Measurements from ENCODE around the gene SPDYA.

SPDYA gene

GRCh38 chr2:28869494-28870145 lies 59.0 kb downstream of the SPDYA start:
- ChIA-PET POLR2A (interaction anchor here (0.6 to 1.3 kb wide), 4 partner anchors 19 to 49 kb away, joined by 3 to 6 read pairs (median 4); partner anchors contain the start of gene WDR43), CTCF (interaction anchor here (0.7 to 1.8 kb wide), 6 partner anchors 9 to 275 kb away, joined by 3 to 6 read pairs (median 4); no protein-coding TSS in a partner anchor)
- no peak for TF ChIP-seq CTCF (IDR thresholded peaks at IDR 0.05; ENCODE audit: control extremely low read depth, extremely low read depth, low read depth, missing control alignments)
- DNase-seq (ENCODE audit: extremely low spot score) = peak; percentile 28

GRCh38 chr2:28870146-28870891 lies 59.7 kb downstream of the SPDYA start, which contains the start of gene TRMT61B:
TRMT61B (minus strand) TSS chr2:28870309; CDS start chr2:28870277, 32 bp downstream.
- CTCF ChIA-PET = interaction anchor here (0.7 to 1.8 kb wide), 6 partner anchors 9 to 276 kb away, joined by 3 to 6 read pairs (median 4); no protein-coding TSS in a partner anchor
- TF ChIP-seq CTCF (IDR thresholded peaks at IDR 0.05; ENCODE audit: control extremely low read depth, extremely low read depth, low read depth, missing control alignments) = no peak
- DNase-seq (ENCODE audit: extremely low spot score) = peak; percentile 98
- POLR2A ChIA-PET = interaction anchor here (0.7 to 1.3 kb wide), 4 partner anchors 20 to 36 kb away, joined by 3 to 6 read pairs (median 3); partner anchors contain the start of gene WDR43

- ChIA-PET CTCF (interaction anchor here (1.0 kb wide), 1 partner anchor 12 kb away, joined by 3 read pairs; no protein-coding TSS in a partner anchor), POLR2A (no interaction called here)
- TF ChIP-seq CTCF (IDR thresholded peaks at IDR 0.05; ENCODE audit: control extremely low read depth, extremely low read depth, low read depth, missing control alignments) = no peak
- DNase-seq (ENCODE audit: extremely low spot score) = no peak
Observed at GRCh38 chr2:28871620-28872019, 61.0 kb downstream of the SPDYA start.

- DNase-seq (ENCODE audit: extremely low spot score) = no peak
- ChIA-PET CTCF (interaction anchor here (1.4 kb wide), 1 partner anchor 21 kb away, joined by 3 read pairs; no protein-coding TSS in a partner anchor), POLR2A (no interaction called here)
- no peak for TF ChIP-seq CTCF (IDR thresholded peaks at IDR 0.05; ENCODE audit: control extremely low read depth, extremely low read depth, low read depth, missing control alignments)
Observed at GRCh38 chr2:28880193-28880592, 69.6 kb downstream of the SPDYA start.

- ChIA-PET CTCF (interaction anchor here (1.8 kb wide), 1 partner anchor 12 kb away, joined by 3 read pairs; no protein-coding TSS in a partner anchor), POLR2A (interaction anchor here (0.7 to 1.2 kb wide), 2 partner anchors 23 to 163 kb away, joined by 3 to 5 read pairs; partner anchors contain the start of gene TRMT61B)
- TF ChIP-seq CTCF (IDR thresholded peaks at IDR 0.05; ENCODE audit: control extremely low read depth, extremely low read depth, low read depth, missing control alignments) = no peak
- no peak for DNase-seq (ENCODE audit: extremely low spot score)
Observed at GRCh38 chr2:28893488-28893887, 82.9 kb downstream of the SPDYA start.
